HL-60 (cell line): ENCODE measurements around the gene MRPS10.

Experiments used
- POLR2AphosphoS5 ChIP-seq: IDR thresholded peaks from 2 replicates; pipeline ENCODE4 v1.6.1; 2012; ENCODE audit warnings: low read depth
- TF ChIP-seq, protein P1 (sequence below): IDR thresholded peaks from one replicate; pipeline ENCODE4 v1.5.1; 2011; ENCODE audit warnings: low read length, control low read depth, inconsistent platforms; ENCODE audit not compliant: insufficient read depth

DNA sequence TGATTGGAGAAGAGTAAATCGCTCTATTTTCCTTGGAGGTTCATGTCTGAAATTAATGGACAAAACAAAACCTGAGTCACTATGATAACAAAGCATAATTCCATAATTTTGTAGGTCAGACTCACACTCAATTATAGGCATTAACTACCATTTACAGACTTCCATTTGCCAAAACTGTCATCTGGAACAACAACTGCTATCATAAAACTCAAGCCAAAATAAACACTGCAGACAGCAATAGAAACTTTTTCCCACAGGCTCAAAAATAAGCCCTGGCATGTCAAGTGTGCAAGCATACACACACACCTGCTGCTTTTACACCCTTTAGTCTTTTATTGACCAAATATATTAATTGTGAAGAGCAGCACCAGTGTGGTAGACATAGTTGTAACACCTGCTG is 7.1 kb downstream of the MRPS10 start:
- TF ChIP-seq, protein P1, sequence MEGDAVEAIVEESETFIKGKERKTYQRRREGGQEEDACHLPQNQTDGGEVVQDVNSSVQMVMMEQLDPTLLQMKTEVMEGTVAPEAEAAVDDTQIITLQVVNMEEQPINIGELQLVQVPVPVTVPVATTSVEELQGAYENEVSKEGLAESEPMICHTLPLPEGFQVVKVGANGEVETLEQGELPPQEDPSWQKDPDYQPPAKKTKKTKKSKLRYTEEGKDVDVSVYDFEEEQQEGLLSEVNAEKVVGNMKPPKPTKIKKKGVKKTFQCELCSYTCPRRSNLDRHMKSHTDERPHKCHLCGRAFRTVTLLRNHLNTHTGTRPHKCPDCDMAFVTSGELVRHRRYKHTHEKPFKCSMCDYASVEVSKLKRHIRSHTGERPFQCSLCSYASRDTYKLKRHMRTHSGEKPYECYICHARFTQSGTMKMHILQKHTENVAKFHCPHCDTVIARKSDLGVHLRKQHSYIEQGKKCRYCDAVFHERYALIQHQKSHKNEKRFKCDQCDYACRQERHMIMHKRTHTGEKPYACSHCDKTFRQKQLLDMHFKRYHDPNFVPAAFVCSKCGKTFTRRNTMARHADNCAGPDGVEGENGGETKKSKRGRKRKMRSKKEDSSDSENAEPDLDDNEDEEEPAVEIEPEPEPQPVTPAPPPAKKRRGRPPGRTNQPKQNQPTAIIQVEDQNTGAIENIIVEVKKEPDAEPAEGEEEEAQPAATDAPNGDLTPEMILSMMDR: no peak
- no peak for TF ChIP-seq POLR2AphosphoS5
